ENCODE measurements around the gene LNX1. TPM values are rescaled to one million over a fixed set of nuclear protein-coding genes. Genes with fewer than 3 reads are reported as not detected.

LNX1 gene
- total and polyA plus RNA-seq, 9 of the 15 experiments (the other 6 are each of a cell fraction or from before 2014, with no cell fraction given), result 0.40 to 3.6 (median 2.2) TPM

DNA sequence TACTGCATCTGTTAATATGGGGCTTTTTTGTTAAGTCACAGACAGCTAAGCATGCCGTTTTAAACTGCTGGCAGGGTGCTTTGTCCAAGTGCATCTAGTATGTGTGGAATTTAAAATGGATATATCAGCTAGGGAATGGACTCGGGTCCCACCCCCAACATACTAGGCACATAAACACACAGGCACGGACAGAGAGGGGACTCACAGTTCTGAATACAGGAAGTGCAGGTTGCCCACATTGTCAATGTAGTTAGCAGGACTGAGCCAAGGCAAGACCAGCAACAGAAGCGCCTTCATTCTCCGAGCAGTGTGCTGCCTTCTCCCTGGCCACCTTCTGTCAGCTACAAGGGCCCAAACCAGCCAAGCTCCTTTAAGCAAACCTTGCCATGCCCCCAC lies 33.6 kb downstream of the LNX1 start:
- Histone ChIP-seq H3K4me1 (replicated peaks in 1 of 2; ENCODE audit: control insufficient read depth in 2 of 2, insufficient read depth in 2 of 2, low read length in 2 of 2) (peaks cover 0 to 6% of the 10 kb centered on the region in 2 experiments; a peak in 1 of 5 replicates), H4K20me1 (replicated peaks; ENCODE audit: control insufficient read depth, insufficient read depth, low read length) (no peaks in the 10 kb centered on the region), H3K79me2 (ENCODE audit: control insufficient read depth, insufficient read depth, low read length) (no peaks in the 10 kb centered on the region), H3K4me3 (no peak overlapping the region), H3K9me3 (replicated peaks; ENCODE audit: control insufficient read depth, insufficient read depth, low read depth, low read length) (no peaks in the 10 kb centered on the region), H3K36me3 (ENCODE audit: control insufficient read depth, insufficient read depth, low read length) (no peaks in the 10 kb centered on the region), H3K27ac (ENCODE audit: extremely low read depth, low read depth, low read length) (no peak overlapping the region), H3K9ac (ENCODE audit: insufficient read depth in 1 of 2, low read depth in 2 of 2, low read length in 2 of 2) (no peak overlapping the region), H2AFZ (ENCODE audit: low read depth, low read length) (no peak overlapping the region), H3K4me2 (ENCODE audit: insufficient read depth, low read length) (no peak overlapping the region), H3K9me1 (ENCODE audit: control insufficient read depth, insufficient read depth, low read length) (no peaks in the 10 kb centered on the region), H3K27me3 (ENCODE audit: control insufficient read depth in 2 of 2, insufficient read depth in 2 of 2, low read length in 2 of 2) (peaks cover 8 to 11% of the 10 kb centered on the region in 2 experiments; a peak in 4 of 5 replicates)
- 3% methylated on average over 5 of the region's 5 CpGs for WGBS (ENCODE audit: insufficient coverage, low coverage, missing lambda C conversion rate)
- FAIRE-seq (no peak), ATAC-seq (no peak), DNase-seq (ENCODE audit: extremely low read depth in 1 of 4, low spot score in 3 of 4) (no peak)
- POLR2A ChIA-PET, result interaction anchor here (0.7 kb wide), 1 partner anchor 16 kb away, joined by 3 read pairs; no protein-coding TSS in a partner anchor
- no TSS peak for BruUV-seq (replicated peaks)
- TF ChIP-seq ESRRB (CRISPR knock-in tag; IDR thresholded peaks at IDR 0.05; ENCODE audit: borderline replicate concordance) (no peak), ZNF79 (CRISPR knock-in tag; IDR thresholded peaks at IDR 0.05; ENCODE audit: low read depth) (no peak), C11orf30 (IDR thresholded peaks at IDR 0.05; ENCODE audit: low read depth) (no peak), ZSCAN32 (CRISPR knock-in tag; IDR thresholded peaks at IDR 0.05) (no peak), ETV6 (IDR thresholded peaks at IDR 0.05; ENCODE audit: borderline replicate concordance in 1 of 2, low read depth in 2 of 2, low read length in 1 of 2) (no peak), ETV6 (CRISPR knock-in tag; IDR thresholded peaks at IDR 0.05; ENCODE audit: borderline replicate concordance) (no peak), KLF16 (IDR thresholded peaks at IDR 0.05) (no peak), HCFC1 (IDR thresholded peaks at IDR 0.05; ENCODE audit: low read depth, low read length) (no peak), HSF4 (CRISPR knock-in tag; IDR thresholded peaks at IDR 0.05; ENCODE audit: borderline replicate concordance) (no peak), SPI1 (IDR thresholded peaks at IDR 0.05; ENCODE audit: borderline replicate concordance, low read depth, low read length) (0 out of 2 replicates have a peak, but pooled peaks have one; percentile 15)
- CTCF ChIA-PET (ENCODE audit: low intra/inter-chr PET ratio), result no interaction called here
- in situ Hi-C loops (cut with MboI) (no loop called here), intact Hi-C loops (cut with micrococcal nuclease) (no loop called here)
